ENCODE results near the gene BICD2.

Gene BICD2

GRCh38 chr9:92696619-92697018, 68.0 kb downstream of the BICD2 start:
- TF ChIP-seq TAF1 (IDR thresholded peaks at IDR 0.05; ENCODE audit: low read depth): no peak
- TF ChIP-seq ZBTB7A (IDR thresholded peaks at IDR 0.05; ENCODE audit: low read depth): no peak

- TF ChIP-seq TAF1 (IDR thresholded peaks at IDR 0.05; ENCODE audit: low read depth) (no peak), CEBPB (IDR thresholded peaks at IDR 0.05) (no peak), CREB1 (IDR thresholded peaks at IDR 0.05; ENCODE audit: low read depth) (no peak), YY1 (IDR thresholded peaks at IDR 0.05; ENCODE audit: low read depth) (no peak), FOXM1 (IDR thresholded peaks at IDR 0.05; ENCODE audit: borderline replicate concordance, low read depth) (no peak)
Measured at GRCh38 chr9:92686954-92687353, 77.7 kb downstream of the BICD2 start.

GRCh38 chr9:92685022-92685421, 79.6 kb downstream of the BICD2 start:
- TF ChIP-seq MAX (IDR thresholded peaks at IDR 0.05): no peak
- no peak for TF ChIP-seq TEAD4 (IDR thresholded peaks at IDR 0.05)
- TF ChIP-seq EP300 (IDR thresholded peaks at IDR 0.05; ENCODE audit: borderline replicate concordance): no peak
- TF ChIP-seq USF1 (IDR thresholded peaks at IDR 0.05): no peak
- TF ChIP-seq RAD21 (IDR thresholded peaks at IDR 0.05; ENCODE audit: low read depth): no peak
- TF ChIP-seq REST (IDR thresholded peaks at IDR 0.05; ENCODE audit: low read depth): no peak
- no peak for TF ChIP-seq ZBTB7A (IDR thresholded peaks at IDR 0.05; ENCODE audit: low read depth)
- no peak for TF ChIP-seq NFIC (IDR thresholded peaks at IDR 0.05)
- no peak for TF ChIP-seq EGR1 (IDR thresholded peaks at IDR 0.05)
- no peak for TF ChIP-seq CEBPB (IDR thresholded peaks at IDR 0.05)
- TF ChIP-seq TAF1 (IDR thresholded peaks at IDR 0.05; ENCODE audit: low read depth): no peak
- no peak for TF ChIP-seq FOXM1 (IDR thresholded peaks at IDR 0.05; ENCODE audit: borderline replicate concordance, low read depth)
- no peak for TF ChIP-seq TCF12 (IDR thresholded peaks at IDR 0.05; ENCODE audit: low read depth)
- TF ChIP-seq YY1 (IDR thresholded peaks at IDR 0.05; ENCODE audit: low read depth): no peak
- no peak for TF ChIP-seq CREB1 (IDR thresholded peaks at IDR 0.05; ENCODE audit: low read depth)

- no peak for TF ChIP-seq CREB1 (IDR thresholded peaks at IDR 0.05; ENCODE audit: low read depth)
- TF ChIP-seq CEBPB (IDR thresholded peaks at IDR 0.05): no peak
- no peak for TF ChIP-seq TAF1 (IDR thresholded peaks at IDR 0.05; ENCODE audit: low read depth)
- TF ChIP-seq YY1 (IDR thresholded peaks at IDR 0.05; ENCODE audit: low read depth): no peak
- TF ChIP-seq USF1 (IDR thresholded peaks at IDR 0.05): no peak
- no peak for TF ChIP-seq TEAD4 (IDR thresholded peaks at IDR 0.05)
- no peak for TF ChIP-seq EGR1 (IDR thresholded peaks at IDR 0.05)
- no peak for TF ChIP-seq RAD21 (IDR thresholded peaks at IDR 0.05; ENCODE audit: low read depth)
- no peak for TF ChIP-seq FOXM1 (IDR thresholded peaks at IDR 0.05; ENCODE audit: borderline replicate concordance, low read depth)
- TF ChIP-seq MAX (IDR thresholded peaks at IDR 0.05): no peak
- TF ChIP-seq EP300 (IDR thresholded peaks at IDR 0.05; ENCODE audit: borderline replicate concordance): no peak
- no peak for TF ChIP-seq TCF12 (IDR thresholded peaks at IDR 0.05; ENCODE audit: low read depth)
- no peak for TF ChIP-seq NFIC (IDR thresholded peaks at IDR 0.05)
- TF ChIP-seq REST (IDR thresholded peaks at IDR 0.05; ENCODE audit: low read depth): no peak
Measured at GRCh38 chr9:92682269-92682668, 82.4 kb downstream of the BICD2 start.

- TF ChIP-seq REST (IDR thresholded peaks at IDR 0.05; ENCODE audit: low read depth) (no peak), TCF12 (IDR thresholded peaks at IDR 0.05; ENCODE audit: low read depth) (no peak), TAF1 (IDR thresholded peaks at IDR 0.05; ENCODE audit: low read depth) (no peak), TEAD4 (IDR thresholded peaks at IDR 0.05) (no peak), FOXM1 (IDR thresholded peaks at IDR 0.05; ENCODE audit: borderline replicate concordance, low read depth) (no peak), CREB1 (IDR thresholded peaks at IDR 0.05; ENCODE audit: low read depth) (no peak), USF1 (IDR thresholded peaks at IDR 0.05) (no peak), YY1 (IDR thresholded peaks at IDR 0.05; ENCODE audit: low read depth) (no peak), ZBTB7A (IDR thresholded peaks at IDR 0.05; ENCODE audit: low read depth) (no peak), MAX (IDR thresholded peaks at IDR 0.05) (no peak), EGR1 (IDR thresholded peaks at IDR 0.05) (no peak), RAD21 (IDR thresholded peaks at IDR 0.05; ENCODE audit: low read depth) (no peak)
Measured at GRCh38 chr9:92680166-92681119, 84.2 kb downstream of the BICD2 start.
